GM12878 (cell line): ENCODE measurements around the gene SRD5A1. TPM values are rescaled to one million over a fixed set of nuclear protein-coding genes. Genes with fewer than 3 reads are reported as not detected.

Experiments used
- ATAC-seq: fragments of 200-7000 bp; cut with Tn5 transposase; 3 replicates; pipeline ENCODE4 v1.9.1; 2020; ENCODE audit warnings: mild to moderate bottlenecking, moderate library complexity
- BruUV-seq: library from RNA; stranded (reverse); fragments of 400-500 nt; replicated peaks from 2 replicates; lab custom pipeline; 2021; lab: Mats Ljungman, UMichigan
- CTCF ChIA-PET: fragments of 300-600 bp; sonication (Branson Sonifier 250); formaldehyde crosslinking; extraction: SDS; loops from one replicate; lab custom pipeline; 2021; ENCODE audit warnings: inconsistent platforms; lab: Yijun Ruan, JAX
- POLR2A ChIA-PET: fragments of 350-600 bp; formaldehyde crosslinking; extraction: SDS; loops from one replicate; lab custom pipeline; 2021; ENCODE audit warnings: inconsistent platforms; lab: Charles Lee
- RAD21 ChIA-PET: fragments of 300-600 bp; sonication (Branson Sonifier 250); formaldehyde crosslinking; loops from one replicate; lab custom pipeline; 2023; ENCODE audit warnings: antibody characterized with exemption; ENCODE audit not compliant: unreplicated experiment; lab: Charles Lee
- SMC1A ChIA-PET: fragments of 300-600 bp; sonication (Branson Sonifier 250); formaldehyde crosslinking; loops from one replicate; lab custom pipeline; 2023; ENCODE audit not compliant: unreplicated experiment, uncharacterized antibody; lab: Charles Lee
- DNase-seq: peaks from one replicate; pipeline ENCODE4 v3.0.0-alpha.2; 2011; ENCODE audit warnings: low read depth, low spot score
- FAIRE-seq: peaks from 3 replicates; lab custom pipeline; 2011; peaks lifted over from hg19 to GRCh38; lab: Jason Lieb, UNC
- H2AFZ ChIP-seq: 2 replicates; pipeline ENCODE4 v1.6.0; 2011; ENCODE audit warnings: low read depth, low read length, control low read depth; ENCODE audit not compliant: control insufficient read depth
- H3K27ac ChIP-seq: 2 replicates; pipeline ENCODE4 v1.5.1; 2011; ENCODE audit warnings: control low read depth; ENCODE audit not compliant: control insufficient read depth, insufficient read depth
- H3K27me3 ChIP-seq, 2 experiments: replicated peaks in 1 of 2; 2 replicates each; pipeline versions ENCODE4 v1.6.0 to v1.6.1; 2011; ENCODE audit warnings: low read length in 1 of 2; ENCODE audit not compliant: control insufficient read depth in 2 of 2, insufficient read depth in 2 of 2
- H3K36me3 ChIP-seq, 2 experiments: 2 replicates each; pipeline ENCODE4 v1.5.1; 2011; ENCODE audit warnings: low read length in 1 of 2; ENCODE audit not compliant: control insufficient read depth in 2 of 2, insufficient read depth in 2 of 2
- H3K4me1 ChIP-seq: 2 replicates; pipeline ENCODE4 v1.6.1; 2011; ENCODE audit warnings: mild to moderate bottlenecking, low read length, moderate library complexity, mixed read lengths; ENCODE audit not compliant: control insufficient read depth, insufficient read depth
- H3K4me2 ChIP-seq: 2 replicates; pipeline ENCODE4 v1.6.0; 2011; ENCODE audit warnings: control low read depth; ENCODE audit not compliant: control insufficient read depth, insufficient read depth
- H3K4me3 ChIP-seq: fragments of 200-600 bp; sonication (generic); 2 replicates; pipeline ENCODE4 v1.5.1; 2016
- H3K79me2 ChIP-seq: 2 replicates; pipeline ENCODE4 v1.6.0; 2011; ENCODE audit warnings: low read length; ENCODE audit not compliant: control insufficient read depth, insufficient read depth
- H3K9ac ChIP-seq: 2 replicates; pipeline ENCODE4 v1.8.0; 2011; ENCODE audit warnings: low read length, control low read depth, mixed read lengths; ENCODE audit not compliant: control insufficient read depth, insufficient read depth
- H3K9me3 ChIP-seq: replicated peaks from 3 replicates; pipeline ENCODE4 v1.5.1; 2011; ENCODE audit warnings: mild to moderate bottlenecking, low read length; ENCODE audit not compliant: control insufficient read depth, insufficient read depth
- H4K20me1 ChIP-seq: 2 replicates; pipeline ENCODE4 v1.6.0; 2011; ENCODE audit not compliant: control insufficient read depth, insufficient read depth
- ASH2L ChIP-seq: fragments of 300-600, 200-600 bp; sonication (generic); IDR thresholded peaks from 2 replicates; pipeline ENCODE4 v1.6.1; 2017; ENCODE audit warnings: low read depth, mild to moderate bottlenecking, borderline replicate concordance
- CREM ChIP-seq: IDR thresholded peaks from 2 replicates; pipeline ENCODE4 v1.6.1; 2014; ENCODE audit warnings: antibody characterized with exemption, low read depth
- E4F1 ChIP-seq: fragments of 450-650 bp; IDR thresholded peaks from 2 replicates; pipeline ENCODE4 v1.6.1; 2018; ENCODE audit warnings: borderline replicate concordance, mild to moderate bottlenecking; ENCODE audit not compliant: partially characterized antibody
- ETV6 ChIP-seq, 2 experiments: fragments of 450-650 bp in 1 of 2; IDR thresholded peaks in 1 of 2; conservative IDR thresholded peaks in 1 of 2; 2 replicates each; pipeline ENCODE4 v1.6.1; 2014; ENCODE audit warnings: antibody characterized with exemption in 1 of 2, borderline replicate concordance in 1 of 2, low read depth in 1 of 2, mild to moderate bottlenecking in 1 of 2, moderate library complexity in 1 of 2
- FOS ChIP-seq: IDR thresholded peaks from 3 replicates; pipeline ENCODE4 v1.6.1; 2011; ENCODE audit warnings: borderline replicate concordance; ENCODE audit not compliant: insufficient read length; ENCODE audit errors: extremely low read depth
- GABPA ChIP-seq: IDR thresholded peaks from 2 replicates; pipeline ENCODE4 v1.6.1; 2014; ENCODE audit warnings: antibody characterized with exemption, low read depth, mild to moderate bottlenecking, inconsistent platforms
- HCFC1 ChIP-seq: fragments of 150-350 bp; IDR thresholded peaks from 2 replicates; pipeline ENCODE4 v1.6.1; 2014; ENCODE audit warnings: low read length
- HDAC6 ChIP-seq: fragments of 200-600 bp; sonication (generic); IDR thresholded peaks from one replicate; pipeline ENCODE4 v1.8.0; 2017; ENCODE audit warnings: antibody characterized with exemption; ENCODE audit not compliant: unreplicated experiment
- MTA2 ChIP-seq: fragments of 450-650 bp; IDR thresholded peaks from 2 replicates; pipeline ENCODE4 v1.6.1; 2016; ENCODE audit warnings: low read depth, mild to moderate bottlenecking, moderate library complexity
- NFXL1 ChIP-seq: fragments of 450-650 bp; IDR thresholded peaks from 2 replicates; pipeline ENCODE4 v1.6.1; 2017; ENCODE audit warnings: antibody characterized with exemption, mild to moderate bottlenecking, borderline replicate concordance
- POLR2AphosphoS2 ChIP-seq: IDR thresholded peaks from 2 replicates; pipeline ENCODE4 v1.6.1; 2011; ENCODE audit warnings: low read depth, mild to moderate bottlenecking, low read length, improper control_type of control experiment, moderate library complexity
- RELB ChIP-seq: fragments of 450-650 bp; IDR thresholded peaks from 2 replicates; pipeline ENCODE4 v1.6.1; 2017; ENCODE audit warnings: low read depth, mild to moderate bottlenecking, moderate library complexity
- TAF1 ChIP-seq: IDR thresholded peaks from 2 replicates; pipeline ENCODE4 v1.6.1; 2011; ENCODE audit warnings: mild to moderate bottlenecking, low read depth, low read length, borderline replicate concordance
- TCF3 ChIP-seq: IDR thresholded peaks from 2 replicates; pipeline ENCODE4 v1.6.1; 2012; ENCODE audit warnings: low read depth, mild to moderate bottlenecking, low read length, borderline replicate concordance; ENCODE audit not compliant: insufficient read depth
- ZBTB40 ChIP-seq: fragments of 450-650 bp; IDR thresholded peaks from 2 replicates; pipeline ENCODE4 v1.6.1; 2016; ENCODE audit warnings: mild to moderate bottlenecking, moderate library complexity, borderline replicate concordance
- ZNF384 ChIP-seq: IDR thresholded peaks from 2 replicates; pipeline ENCODE4 v1.6.1; 2012; ENCODE audit warnings: low read depth, mild to moderate bottlenecking, low read length, improper control_type of control experiment, borderline replicate concordance
- WGBS: methylation state at CpG from one replicate; pipeline ENCODE4 v1.1.6; 2016; ENCODE audit warnings: low lambda C conversion rate; ENCODE audit not compliant: insufficient replicate concordance, insufficient coverage; ENCODE audit errors: missing lambda C conversion rate; 5-methylcytosine and 5-hydroxymethylcytosine counted together
- in situ Hi-C: fragments of 300-500 bp; cut with MboI; formaldehyde crosslinking; loops from 9 replicates; pipeline ENCODE4 v1.14.3; 2018; ENCODE audit warnings: mixed read lengths
- intact Hi-C: fragments of 100-400 bp; cut with micrococcal nuclease; formaldehyde crosslinking; loops from one replicate; pipeline ENCODE4 v1.14.2; 2022; ENCODE audit not compliant: unreplicated experiment
- polyA plus RNA-seq, 11 experiments: library from polyadenylated mRNA; depleted of rRNA in 4 of 11; unstranded in 6 of 11; stranded (reverse) in 5 of 11; fragments of >200 nt; fragmentation: Nextera tagmentation in 4 of 11; fragmentation: Illumina TruSeq in 1 of 11; extraction: Ambion mirVana in 4 of 11; extraction: Trizol in 1 of 11; gene quantifications; 1 replicate in 1 of 11; 2 replicates in 10 of 11; pipeline versions ENCODE4 v1.2.1 to v1.2.3, GENCODE V29; 2011 to 2016; ENCODE audit warnings: inconsistent platforms in 2 of 11, missing spikeins in 2 of 11, low read depth in 1 of 11
- total RNA-seq, 4 experiments: library from RNA; depleted of rRNA in 3 of 4; stranded (reverse); fragments of >200 nt in 3 of 4; fragmentation: Illumina TruSeq in 1 of 4; extraction: Trizol in 1 of 4; gene quantifications; 2 replicates each; pipeline versions ENCODE4 v1.2.1 to v1.2.3, GENCODE V29; 2013 to 2021

SRD5A1 gene
- total and polyA plus RNA-seq, 10 of the 15 experiments (the other 5 are each of a cell fraction or from before 2014, with no cell fraction given) = 0.76 to 20.1 (median 12.3) TPM

DNA sequence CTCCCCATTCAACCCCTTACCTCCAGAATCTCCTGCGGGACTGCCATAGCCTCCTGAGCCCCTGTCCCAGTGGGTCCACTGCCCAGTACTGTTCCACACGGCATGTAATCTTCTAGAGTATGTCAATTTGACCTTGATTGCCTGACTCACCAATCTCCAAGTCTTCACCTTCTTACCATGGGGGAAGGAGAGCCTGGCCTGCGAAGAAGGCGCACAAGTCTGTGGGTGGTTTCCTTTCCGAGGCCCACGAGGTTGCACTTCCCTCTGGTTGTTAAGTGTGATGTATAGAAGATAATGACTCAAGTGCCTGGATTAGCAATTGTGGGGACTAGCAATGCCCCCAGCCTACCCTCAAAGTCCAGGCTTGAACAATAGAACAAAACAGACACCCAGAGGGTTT lies 71.8 kb downstream of the SRD5A1 start:
- BruUV-seq = no TSS peak
- no peak overlapping the region for H3K9ac ChIP-seq
- intact Hi-C loops = no loop called here
- no peak for DNase-seq
- FAIRE-seq = peak; percentile 56
- no peaks in the 10 kb centered on the region for H4K20me1 ChIP-seq
- H3K4me2 ChIP-seq = peak overlapping the region; percentile 47; the same call in 1 of the 2 replicates
- SMC1A ChIA-PET = interaction anchor here (0.6 kb wide), 1 partner anchor 73 kb away, joined by 4 read pairs; no protein-coding TSS in a partner anchor
- no peak overlapping the region for H2AFZ ChIP-seq
- H3K36me3 ChIP-seq = no peaks in the 10 kb centered on the region
- RAD21 ChIA-PET = no interaction called here
- peak; percentile 81 for ATAC-seq
- POLR2A ChIA-PET = interaction anchor here (1.2 kb wide), 1 partner anchor 32 kb away, joined by 3 read pairs; no protein-coding TSS in a partner anchor
- H3K27me3 ChIP-seq = no peaks in the 10 kb centered on the region
- no peaks in the 10 kb centered on the region for H3K79me2 ChIP-seq
- peaks cover 19% of the 10 kb centered on the region for H3K4me1 ChIP-seq
- 34% methylated on average over 6 of the region's 6 CpGs for WGBS
- no peak overlapping the region for H3K4me3 ChIP-seq
- CTCF ChIA-PET = interaction anchor here (1.8 kb wide), 1 partner anchor 40 kb away, joined by 4 read pairs; no protein-coding TSS in a partner anchor
- no peaks in the 10 kb centered on the region for H3K9me3 ChIP-seq
- in situ Hi-C loops = no loop called here
- no peak overlapping the region for H3K27ac ChIP-seq
- TF ChIP-seq ETV6 (conservative IDR thresholded peaks at IDR 0.05 in 1 of 2, IDR thresholded peaks at IDR 0.05 in 1 of 2; ENCODE audit: borderline replicate concordance in 1 of 2, low read depth in 1 of 2) (peak in 1 of 2 experiments; percentile 34; a peak in 1 of 4 replicates), E4F1 (no peak), ZNF384 (no peak), NFXL1 (no peak), POLR2AphosphoS2 (no peak), ZBTB40 (no peak), ASH2L (no peak), TAF1 (no peak), RELB (peak; percentile 61; the same call in 1 of the 2 replicates), HCFC1 (no peak), TCF3 (0 out of 2 replicates have a peak, but pooled peaks have one; percentile 7), HDAC6 (no peak), CREM (peak; percentile 65; the same call in 1 of the 2 replicates), FOS (no peak), GABPA (no peak), MTA2 (peak; percentile 67)
